ENCODE data around the gene ABCG1.

ABCG1 gene

GRCh38 chr21:42230178-42230577, 11.2 kb downstream of the ABCG1 start:
- no peak for DNase-seq (ENCODE audit: low spot score)
- peak overlapping the region; percentile 85 for H3K27ac ChIP-seq
- TF ChIP-seq CTCF (conservative IDR thresholded peaks at IDR 0.05; ENCODE audit: low read depth), result no peak
- CTCF ChIA-PET, result interaction anchor here (0.7 kb wide), 1 partner anchor 296 kb away, joined by 11 read pairs; no protein-coding TSS in a partner anchor
- POLR2A ChIA-PET (ENCODE audit: low non-redundant PET), result interaction anchor here (0.5 kb wide), 1 partner anchor 609 kb away, joined by 3 read pairs; no protein-coding TSS in a partner anchor

- no peak for DNase-seq (ENCODE audit: low spot score)
- peak overlapping the region; percentile 85 for H3K27ac ChIP-seq
- no peak for TF ChIP-seq CTCF (conservative IDR thresholded peaks at IDR 0.05; ENCODE audit: low read depth)
- CTCF ChIA-PET, result no interaction called here
- POLR2A ChIA-PET (ENCODE audit: low non-redundant PET), result no interaction called here
Observed at GRCh38 chr21:42230636-42231035, 11.7 kb downstream of the ABCG1 start.

DNA sequence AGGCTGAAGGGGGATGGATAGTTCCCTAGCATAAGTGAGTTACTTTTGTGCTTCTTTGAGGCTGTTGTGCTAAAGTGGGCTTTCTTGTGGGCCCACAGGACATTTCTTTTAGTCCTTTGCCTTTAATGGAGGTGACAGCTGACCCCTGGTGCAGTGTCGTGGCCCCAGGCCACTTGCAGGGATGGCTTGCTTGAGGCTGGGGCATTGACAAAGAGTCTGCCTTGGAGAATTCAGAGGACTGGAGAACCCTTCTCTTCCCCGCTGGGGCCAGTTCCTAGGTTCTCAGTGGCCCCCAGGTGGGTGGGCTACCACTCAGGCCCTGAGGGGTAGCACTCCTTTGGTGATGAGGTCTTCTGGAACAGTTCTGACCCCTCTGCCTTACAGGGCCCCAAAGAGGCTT, 12.8 kb downstream of the ABCG1 start:
- POLR2A ChIA-PET (ENCODE audit: low non-redundant PET), result no interaction called here
- CTCF ChIA-PET, result interaction anchor here (0.6 kb wide), 1 partner anchor 56 kb away, joined by 3 read pairs; no protein-coding TSS in a partner anchor
- H3K27ac ChIP-seq, result peak overlapping the region; percentile 85
- DNase-seq (ENCODE audit: low spot score), result no peak
- no peak for TF ChIP-seq CTCF (conservative IDR thresholded peaks at IDR 0.05; ENCODE audit: low read depth)

DNA sequence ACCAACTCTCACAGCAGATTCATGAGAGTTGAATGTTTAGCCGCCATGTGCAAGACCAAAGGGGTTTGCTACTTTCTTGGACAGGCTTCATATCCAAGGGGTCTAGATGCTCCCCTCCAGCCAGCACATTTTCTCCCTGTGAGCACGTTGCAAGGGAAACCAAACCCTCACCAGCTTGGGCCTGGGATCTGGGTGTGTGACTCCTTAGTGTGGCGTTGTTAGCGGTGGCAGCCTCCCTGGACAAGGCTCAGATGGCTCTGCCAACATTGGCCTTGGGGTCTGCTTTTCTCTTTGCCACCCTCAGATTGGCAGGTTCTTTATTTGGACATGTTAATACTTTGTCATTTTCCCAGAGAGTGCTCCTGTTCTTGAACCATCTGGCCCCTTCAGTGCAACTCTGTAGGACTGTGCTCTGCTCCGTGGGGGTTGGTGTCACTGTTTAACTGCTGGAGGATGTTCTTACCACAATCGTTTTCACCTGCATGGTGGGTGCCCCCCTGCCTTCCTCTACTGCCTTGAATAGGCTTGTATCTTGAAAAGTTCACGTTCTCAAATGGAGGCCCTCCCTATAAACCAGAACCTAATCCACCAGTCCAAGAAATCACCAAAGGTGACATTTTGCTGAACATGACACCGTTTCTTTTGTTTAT, 13.4 kb downstream of the ABCG1 start:
- no peak for DNase-seq (ENCODE audit: low spot score)
- TF ChIP-seq CTCF (conservative IDR thresholded peaks at IDR 0.05; ENCODE audit: low read depth), result no peak
- POLR2A ChIA-PET (ENCODE audit: low non-redundant PET), result no interaction called here
- CTCF ChIA-PET, result interaction anchor here (0.6 to 1.2 kb wide), 2 partner anchors 57 to 87 kb away, joined by 3 to 4 read pairs; no protein-coding TSS in a partner anchor
- H3K27ac ChIP-seq, result peak overlapping the region; percentile 85

GRCh38 chr21:42233067-42233961, 14.4 kb downstream of the ABCG1 start:
- DNase-seq (ENCODE audit: low spot score), result no peak
- ChIA-PET POLR2A (ENCODE audit: low non-redundant PET) (no interaction called here), CTCF (interaction anchor here (0.6 to 1.3 kb wide), 4 partner anchors 77 to 108 kb away, joined by 3 to 4 read pairs (median 4); no protein-coding TSS in a partner anchor)
- TF ChIP-seq CTCF (conservative IDR thresholded peaks at IDR 0.05; ENCODE audit: low read depth), result no peak; the same call in 1 of the 2 replicates
- peak overlapping the region; percentile 91 for H3K27ac ChIP-seq

GRCh38 chr21:42234041-42234440, 15.1 kb downstream of the ABCG1 start:
- ChIA-PET POLR2A (ENCODE audit: low non-redundant PET) (no interaction called here), CTCF (interaction anchor here (1.3 kb wide), 1 partner anchor 87 kb away, joined by 3 read pairs; no protein-coding TSS in a partner anchor)
- no peak for DNase-seq (ENCODE audit: low spot score)
- H3K27ac ChIP-seq, result peak overlapping the region; percentile 91
- TF ChIP-seq CTCF (conservative IDR thresholded peaks at IDR 0.05; ENCODE audit: low read depth), result no peak

All from RWPE1 (cell line).